ENCODE data around the gene VTI1A. TPM values are rescaled to one million over a fixed set of nuclear protein-coding genes. Genes with fewer than 3 reads are reported as not detected.
A peak's percentile ranks its signal among the peaks of the same experiment; 100 is the strongest.

Gene VTI1A
- total RNA-seq, 1 experiment from 2014 or later: 18.1 TPM

GRCh38 chr10:112429654-112430230 is 17.3 kb upstream of the VTI1A start:
- Histone ChIP-seq H3K36me3 (ENCODE audit: low read depth) (peaks cover 3% of the 10 kb centered on the region; the same call in 1 of the 2 replicates), H3K27ac (peak overlapping the region; percentile 6; the same call in 1 of the 2 replicates), H3K4me3 (no peak overlapping the region), H3F3A (ENCODE audit: insufficient read depth, low read depth) (peaks cover 11% of the 10 kb centered on the region), H3K27me3 (ENCODE audit: insufficient read depth, low read depth) (no peaks in the 10 kb centered on the region), H3K79me2 (ENCODE audit: low read depth) (0 out of 2 replicates have a peak, but pooled peaks cover 2% of the 10 kb centered on the region), H3K4me2 (no peak overlapping the region), H3K9me2 (ENCODE audit: insufficient read depth) (no peaks in the 10 kb centered on the region), H3K9me3 (ENCODE audit: insufficient read depth, low read depth) (no peaks in the 10 kb centered on the region), H2AFZ (no peak overlapping the region), H4K20me1 (ENCODE audit: insufficient read depth) (no peaks in the 10 kb centered on the region), H3K4me1 (replicated peaks; ENCODE audit: insufficient read depth) (no peaks in the 10 kb centered on the region)
- DNase-seq: no peak
- POLR2A ChIA-PET (ENCODE audit: unreplicated experiment): no interaction called here
- intact Hi-C loops (cut with micrococcal nuclease; ENCODE audit: unreplicated experiment): loop anchor here (10.0 kb wide), 1 partner anchor 285 kb away; no protein-coding TSS in a partner anchor
- CTCF ChIA-PET: no interaction called here
- no TSS peak for BruUV-seq (replicated peaks)
- no peak for TF ChIP-seq EZH2 (IDR thresholded peaks at IDR 0.05; ENCODE audit: low read depth)
- no peak for TF ChIP-seq CTCF (conservative IDR thresholded peaks at IDR 0.05)

DNA sequence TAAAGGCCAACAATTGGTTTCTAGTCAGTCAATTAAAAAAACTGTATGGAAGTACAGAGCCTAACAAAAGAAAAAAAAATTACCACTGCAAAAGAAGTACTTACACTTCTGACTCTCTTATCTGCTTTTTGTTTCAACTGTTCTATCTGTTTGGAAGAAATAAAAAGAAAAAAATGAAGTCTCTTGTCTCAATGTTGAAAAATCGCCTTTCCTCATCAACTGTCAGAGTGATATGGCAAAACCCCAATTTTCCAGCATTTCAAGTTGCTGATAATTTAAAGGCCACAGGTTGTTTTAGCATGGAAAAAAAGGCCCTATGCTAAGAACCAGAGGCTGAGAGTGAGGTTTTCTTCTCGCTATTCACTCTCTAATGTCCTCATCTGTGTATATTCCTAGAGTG is 13.9 kb upstream of the VTI1A start:
- H3F3A ChIP-seq (ENCODE audit: insufficient read depth, low read depth): no peaks in the 10 kb centered on the region
- no peak overlapping the region for H2AFZ ChIP-seq
- no peak overlapping the region for H3K4me3 ChIP-seq
- H3K36me3 ChIP-seq (ENCODE audit: low read depth): no peaks in the 10 kb centered on the region; the same call in 1 of the 2 replicates
- H3K9me2 ChIP-seq (ENCODE audit: insufficient read depth): no peaks in the 10 kb centered on the region
- intact Hi-C loops (cut with micrococcal nuclease; ENCODE audit: unreplicated experiment): loop anchor here (10.0 kb wide), 1 partner anchor 288 kb away; no protein-coding TSS in a partner anchor
- no peaks in the 10 kb centered on the region for H4K20me1 ChIP-seq (ENCODE audit: insufficient read depth)
- no peak overlapping the region for H3K4me2 ChIP-seq
- no TSS peak for BruUV-seq (replicated peaks)
- 0 out of 2 replicates have a peak, but pooled peaks cover 3% of the 10 kb centered on the region for H3K79me2 ChIP-seq (ENCODE audit: low read depth)
- H3K27ac ChIP-seq: no peak overlapping the region
- H3K27me3 ChIP-seq (ENCODE audit: insufficient read depth, low read depth): no peaks in the 10 kb centered on the region
- ChIA-PET POLR2A (ENCODE audit: unreplicated experiment) (no interaction called here), CTCF (no interaction called here)
- DNase-seq: no peak
- no peaks in the 10 kb centered on the region for H3K4me1 ChIP-seq (replicated peaks; ENCODE audit: insufficient read depth)
- TF ChIP-seq EZH2 (IDR thresholded peaks at IDR 0.05; ENCODE audit: low read depth) (no peak), CTCF (conservative IDR thresholded peaks at IDR 0.05) (no peak)
- H3K9me3 ChIP-seq (ENCODE audit: insufficient read depth, low read depth): no peaks in the 10 kb centered on the region

DNA sequence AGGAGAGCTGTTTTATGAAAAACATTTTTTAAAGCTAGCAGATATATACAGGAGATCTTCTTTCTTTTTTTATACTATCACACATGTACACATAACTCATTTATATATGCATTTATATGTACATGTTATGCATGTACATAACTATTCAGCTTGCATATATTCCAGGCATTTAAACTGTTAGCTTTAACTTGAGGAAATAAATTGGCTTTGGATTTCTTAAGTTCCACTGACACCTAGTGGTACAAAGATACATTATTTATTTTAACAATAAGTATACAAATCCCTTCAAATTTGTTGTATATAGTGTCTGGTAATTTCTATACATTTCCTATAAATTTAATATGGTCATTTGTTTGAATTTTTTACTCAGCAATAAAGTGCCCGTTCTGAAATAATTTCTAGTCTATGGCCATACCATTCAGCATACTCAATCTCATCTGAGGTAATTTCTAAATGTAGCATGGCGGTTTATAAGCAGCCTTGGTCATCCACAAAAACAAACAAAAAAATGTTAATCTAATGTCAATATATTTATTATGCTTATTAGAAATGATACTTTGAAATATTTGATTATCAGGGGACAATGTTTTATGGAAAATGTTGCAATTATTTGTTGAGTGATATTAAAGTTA is 11.9 kb upstream of the VTI1A start:
- H3K4me2 ChIP-seq: no peak overlapping the region
- no peak overlapping the region for H3K27ac ChIP-seq
- CTCF ChIA-PET: interaction anchor here (1.0 to 1.2 kb wide), 2 partner anchors 72 to 295 kb away, joined by 3 to 4 read pairs; no protein-coding TSS in a partner anchor
- H3K4me3 ChIP-seq: no peak overlapping the region
- H3K27me3 ChIP-seq (ENCODE audit: insufficient read depth, low read depth): no peaks in the 10 kb centered on the region
- H3K9me2 ChIP-seq (ENCODE audit: insufficient read depth): no peaks in the 10 kb centered on the region
- TF ChIP-seq EZH2 (IDR thresholded peaks at IDR 0.05; ENCODE audit: low read depth) (no peak), CTCF (conservative IDR thresholded peaks at IDR 0.05) (peak; percentile 70)
- H4K20me1 ChIP-seq (ENCODE audit: insufficient read depth): no peaks in the 10 kb centered on the region
- H3K9me3 ChIP-seq (ENCODE audit: insufficient read depth, low read depth): no peaks in the 10 kb centered on the region
- peak in 1 of 2 experiments; percentile 38 for DNase-seq
- BruUV-seq (replicated peaks): no TSS peak
- 0 out of 2 replicates have a peak, but pooled peaks cover 3% of the 10 kb centered on the region for H3K79me2 ChIP-seq (ENCODE audit: low read depth)
- POLR2A ChIA-PET (ENCODE audit: unreplicated experiment): interaction anchor here (0.5 kb wide), 1 partner anchor 1890 kb away, joined by 4 read pairs; no protein-coding TSS in a partner anchor
- H3K36me3 ChIP-seq (ENCODE audit: low read depth): no peaks in the 10 kb centered on the region; the same call in 1 of the 2 replicates
- H2AFZ ChIP-seq: no peak overlapping the region
- no peaks in the 10 kb centered on the region for H3K4me1 ChIP-seq (replicated peaks; ENCODE audit: insufficient read depth)
- intact Hi-C loops (cut with micrococcal nuclease; ENCODE audit: unreplicated experiment): loop anchor here (5.0 to 10.0 kb wide), 2 partner anchors 118 to 290 kb away; no protein-coding TSS in a partner anchor
- H3F3A ChIP-seq (ENCODE audit: insufficient read depth, low read depth): no peaks in the 10 kb centered on the region
